GM19452 (cell line): ENCODE results near the gene DESI1.
"Not testable (repeated sequence)": the region's sequence is repeated elsewhere in the genome, so short reads cannot be mapped to it uniquely, and the experiment has no call there.

Source experiments
- ATAC-seq: cut with Tn5 transposase; IDR thresholded peaks from one replicate; pipeline ENCODE4 v1.9.1; 2021; ENCODE audit not compliant: unreplicated experiment

Gene DESI1

DNA sequence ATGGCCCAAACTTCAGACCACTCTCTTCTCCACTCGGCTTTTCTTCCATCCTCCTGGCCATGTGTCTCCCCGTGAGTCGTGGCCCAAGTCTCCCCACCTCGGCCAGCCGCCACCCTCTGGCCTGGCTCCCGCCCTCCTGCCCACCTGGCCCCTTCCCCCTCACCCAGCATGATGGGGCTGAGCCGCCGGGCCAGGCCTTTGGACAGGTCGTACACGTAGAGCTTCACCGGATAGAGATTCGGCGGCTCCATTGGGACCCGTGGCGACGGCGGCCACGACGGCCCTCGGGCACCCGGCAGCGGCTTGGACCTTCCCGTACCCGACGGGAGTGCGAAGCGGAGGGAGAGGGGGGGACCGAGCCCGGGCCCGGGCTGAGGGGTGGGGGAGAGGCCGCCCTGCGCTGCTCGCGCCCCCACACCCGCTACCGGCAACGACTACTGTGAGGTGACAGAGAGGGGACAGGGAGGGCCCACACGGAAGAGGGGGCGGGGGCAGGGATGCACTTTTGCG is at the start of gene DESI1:
TSS of gene DESI1 (minus strand) at position 455 of the 510 bp plus-strand sequence. CDS start at position 251, 204 bp downstream.
- ATAC-seq, result peak; percentile 21

DNA sequence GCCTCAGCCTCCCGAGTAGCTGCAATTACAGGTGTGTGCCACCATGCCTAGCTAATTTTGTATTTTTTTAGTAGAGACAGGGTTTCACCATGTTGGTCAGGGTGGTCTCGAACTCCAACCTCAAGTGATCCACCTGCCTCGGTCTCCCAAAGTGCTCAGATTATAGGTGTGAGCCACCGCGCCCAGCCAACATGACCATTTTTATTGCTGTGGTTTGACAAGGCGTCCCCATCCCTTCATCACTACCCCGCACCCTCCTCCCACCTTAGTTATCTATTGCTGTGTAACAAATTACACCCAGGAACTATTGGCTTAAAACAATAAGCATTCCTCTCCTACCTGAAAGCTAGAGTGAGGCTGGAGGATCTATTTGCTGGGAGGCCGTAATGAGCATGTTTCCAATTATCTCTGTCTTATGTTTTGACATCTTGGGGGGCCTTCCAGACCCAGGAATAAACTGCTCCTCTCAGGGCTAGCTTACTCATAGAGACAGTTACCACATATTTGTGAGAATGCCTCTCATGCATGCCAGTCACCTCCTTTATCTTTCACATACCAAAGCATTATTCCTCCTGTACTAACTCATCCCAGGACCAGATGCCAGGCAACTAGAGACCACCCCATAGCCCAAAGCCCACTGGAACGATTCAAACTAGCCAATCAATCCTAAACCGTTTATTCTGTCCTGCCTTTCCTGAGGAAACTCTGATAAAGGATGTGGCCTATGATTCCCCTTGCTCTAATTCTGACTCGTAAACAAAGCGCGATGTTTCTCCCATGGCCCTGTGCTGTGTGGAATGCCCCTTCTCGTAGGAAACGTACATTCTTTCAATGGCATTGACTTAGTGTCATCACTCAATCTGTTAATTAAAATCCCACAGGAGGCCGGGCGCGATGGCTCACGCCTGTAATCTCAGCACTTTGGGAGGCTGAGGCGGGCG is 48.4 kb upstream of the DESI1 start:
- no peak for ATAC-seq

- no peak for ATAC-seq
Observed at GRCh38 chr22:41664951-41665350, 44.1 kb upstream of the DESI1 start.

DNA sequence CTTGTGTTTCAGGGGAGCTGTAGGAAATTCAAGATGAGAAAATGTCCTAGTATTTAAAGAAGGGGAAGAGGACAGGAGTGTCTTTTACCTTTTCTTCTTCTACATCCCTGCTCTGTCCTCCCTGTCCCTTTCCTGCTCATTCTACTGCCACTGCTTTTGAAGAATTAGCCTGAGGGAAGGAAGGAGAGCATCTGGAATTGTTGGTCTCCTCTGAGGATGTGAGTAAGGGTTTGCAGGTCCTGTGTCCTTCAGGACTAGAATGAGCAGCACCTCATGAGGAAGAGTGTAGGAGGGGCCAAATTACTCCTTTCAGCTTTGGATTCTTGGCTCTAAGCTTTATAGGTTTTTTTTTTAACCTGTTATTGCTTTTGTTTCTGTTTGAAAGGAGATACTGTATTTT is 43.6 kb upstream of the DESI1 start:
- ATAC-seq, result no peak

GRCh38 chr22:41663594-41663993 is 42.8 kb upstream of the DESI1 start:
- ATAC-seq, result not testable (repeated sequence)

DNA sequence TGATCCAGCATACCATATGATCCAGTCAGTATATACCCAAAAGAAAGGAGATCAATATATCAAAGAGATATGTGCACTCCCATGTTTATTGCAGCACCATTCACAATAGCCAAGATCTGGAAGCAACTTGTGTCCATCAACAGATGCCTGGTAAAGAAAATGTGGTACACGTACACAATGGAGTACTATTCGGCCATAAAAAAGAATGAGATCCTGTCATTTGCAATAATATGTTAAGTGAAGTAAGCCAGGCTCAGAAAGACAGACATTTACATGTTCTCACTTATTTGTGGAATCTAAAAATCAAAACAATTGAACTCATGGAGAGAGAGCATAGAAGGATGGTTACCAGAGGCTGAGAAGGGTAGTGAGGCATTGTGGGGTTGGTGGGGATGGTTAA is 40.9 kb upstream of the DESI1 start:
- no peak for ATAC-seq

DNA sequence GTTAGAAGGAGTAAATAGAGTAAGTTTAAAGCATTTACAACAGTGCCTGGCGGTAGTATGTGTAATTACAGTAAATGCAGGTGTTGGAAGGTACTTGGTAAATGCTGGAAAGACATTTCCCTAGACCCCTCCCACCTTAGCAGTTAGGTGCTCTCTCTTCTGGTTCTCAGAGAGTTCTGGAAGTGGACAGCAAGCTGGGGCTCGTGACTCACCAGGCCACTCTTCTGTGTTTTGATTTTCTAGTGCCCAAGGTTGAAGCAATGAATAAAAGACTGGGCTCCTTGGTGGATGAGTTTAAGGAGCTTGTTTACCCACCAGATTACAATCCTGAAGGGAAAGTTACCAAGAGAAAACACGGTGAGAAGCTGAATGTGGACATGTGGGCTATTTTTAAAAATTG is 40.2 kb upstream of the DESI1 start:
- ATAC-seq, result no peak

DNA sequence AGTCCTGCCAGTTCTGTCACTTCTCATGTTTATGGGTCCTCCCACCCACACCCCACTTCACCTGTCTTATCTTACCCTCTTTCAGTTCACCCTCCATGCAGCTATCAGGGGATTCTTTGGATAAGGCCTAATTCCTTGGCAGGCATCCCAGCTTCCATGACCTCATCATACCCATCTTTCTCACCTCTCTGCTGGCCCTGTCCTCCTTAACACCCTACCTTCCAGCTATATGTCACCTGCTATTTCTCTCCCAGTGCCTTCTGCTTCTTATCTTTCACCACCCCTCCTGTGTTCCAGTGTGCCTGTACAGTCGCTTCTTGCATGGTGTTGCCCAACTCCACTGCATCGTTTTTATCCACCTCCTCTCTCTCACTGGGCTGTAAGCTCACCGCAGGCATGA is 39.6 kb upstream of the DESI1 start:
- ATAC-seq, result no peak

DNA sequence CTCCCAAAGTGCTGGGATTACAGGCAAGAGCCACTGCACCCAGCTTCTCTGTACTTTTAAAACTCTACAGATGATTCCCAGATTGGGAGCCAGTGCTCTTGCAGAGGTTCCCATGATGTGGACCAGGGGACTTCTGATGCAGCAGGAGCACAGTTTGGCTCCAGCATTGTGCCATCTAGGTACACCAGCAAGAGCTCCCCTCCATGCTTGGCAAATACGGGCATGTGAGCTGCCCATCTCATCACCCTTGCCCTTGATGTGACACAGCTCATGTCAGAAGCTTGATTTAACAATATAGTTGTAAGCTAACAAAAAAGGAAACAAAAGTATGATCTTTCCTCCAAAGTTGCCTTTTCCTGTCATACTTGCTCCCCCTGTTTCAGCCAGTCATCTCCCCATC is 39.1 kb upstream of the DESI1 start:
- ATAC-seq, result no peak

- no peak for ATAC-seq
Observed at GRCh38 chr22:41658869-41659268, 38.0 kb upstream of the DESI1 start.

DNA sequence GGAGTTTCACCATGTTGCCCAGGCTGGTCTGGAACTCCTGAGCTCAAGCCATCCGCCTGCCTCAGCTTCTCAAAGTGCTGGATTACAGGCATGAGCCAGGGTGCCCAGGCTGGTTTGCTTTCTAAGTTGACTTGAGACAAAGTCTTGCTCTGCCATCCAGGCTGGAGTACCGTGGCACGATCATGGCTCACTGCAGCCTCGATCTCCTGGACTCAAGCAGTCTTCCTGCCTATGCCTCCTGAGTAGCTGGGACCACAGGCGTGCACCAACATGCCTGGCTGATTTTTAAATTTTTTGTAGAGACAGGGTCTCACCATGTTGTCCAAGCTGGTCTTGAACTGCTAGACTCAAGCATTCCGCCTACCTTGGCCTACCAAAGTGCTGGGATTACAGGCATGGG is 36.9 kb upstream of the DESI1 start:
- no peak for ATAC-seq

DNA sequence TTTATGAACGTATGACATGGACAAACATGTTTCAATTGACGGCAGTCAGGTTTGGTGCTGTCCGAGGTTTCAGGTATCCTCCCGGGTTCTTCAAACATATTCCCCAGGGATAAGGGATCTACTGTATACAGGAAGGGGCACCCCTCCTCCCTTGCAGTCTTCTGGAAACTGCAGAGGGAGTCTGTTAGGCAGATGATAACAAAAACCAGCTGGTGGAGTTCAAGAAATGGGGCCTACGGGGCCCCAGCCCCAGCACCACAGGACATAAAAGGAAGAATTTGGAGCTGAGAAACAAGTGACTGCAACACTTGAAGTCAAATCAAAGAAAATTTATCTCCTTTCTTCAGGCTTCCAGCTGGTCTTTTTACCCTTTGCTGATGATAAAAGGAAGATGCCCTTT is 35.7 kb upstream of the DESI1 start:
- ATAC-seq, result no peak

GRCh38 chr22:41654322-41654721 is 33.5 kb upstream of the DESI1 start:
- ATAC-seq, result no peak

DNA sequence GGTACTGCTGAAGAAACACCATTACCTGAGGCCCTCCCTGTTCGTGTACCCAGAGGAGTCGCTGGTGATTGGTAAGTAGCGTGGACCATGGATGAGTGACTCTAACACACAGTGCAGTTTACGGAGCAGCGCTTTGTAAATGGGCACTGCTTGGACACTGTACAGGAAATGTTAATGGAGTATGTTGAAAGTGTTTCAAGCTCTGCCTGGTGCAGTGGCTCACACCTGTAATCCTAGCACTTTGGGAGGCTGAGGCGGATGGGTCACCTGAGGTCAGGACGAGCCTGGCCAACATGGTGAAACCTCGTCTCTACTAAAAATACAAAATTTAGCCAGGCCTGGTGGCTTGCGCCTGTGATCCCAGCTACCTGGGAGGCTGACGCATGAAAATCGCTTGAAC is 30.0 kb upstream of the DESI1 start:
- no peak for ATAC-seq

DNA sequence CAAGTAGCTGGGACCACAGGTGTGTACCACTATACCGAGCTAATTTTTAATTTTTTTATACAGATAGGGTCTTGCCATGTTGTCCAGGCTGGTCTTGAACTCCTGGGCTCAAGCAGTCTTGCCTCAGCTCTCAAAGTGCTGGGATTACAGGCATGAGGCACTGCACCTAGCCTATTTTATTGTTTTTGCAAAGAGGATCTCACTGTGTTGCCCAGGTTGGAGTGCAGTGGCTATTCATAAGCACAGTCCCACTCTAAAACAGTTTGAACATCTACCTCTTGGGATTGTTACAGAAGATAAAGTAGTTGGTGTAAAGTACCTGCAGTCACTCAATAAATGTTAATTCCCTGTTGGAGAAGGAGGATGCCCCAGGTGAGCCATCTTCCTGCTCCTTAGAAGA is 29.4 kb upstream of the DESI1 start:
- ATAC-seq, result no peak

DNA sequence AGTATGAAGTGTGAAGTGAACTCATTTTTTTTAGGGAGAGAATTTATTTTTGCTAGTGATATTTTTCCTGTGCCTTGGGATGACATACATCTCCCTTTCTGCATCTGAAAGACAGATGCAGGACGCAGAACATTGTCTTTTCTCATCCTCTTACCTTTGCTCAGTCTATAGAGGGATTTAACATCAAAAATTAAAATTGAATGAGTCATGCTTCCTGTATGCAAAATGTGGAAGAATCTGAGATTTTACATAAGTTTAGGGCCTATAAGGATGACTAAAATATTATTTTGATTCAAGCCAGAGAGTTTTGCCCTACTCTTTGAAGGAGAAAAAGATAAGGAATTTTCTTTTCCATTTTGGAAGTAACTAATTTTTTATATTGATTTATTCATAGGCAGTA is 27.6 kb upstream of the DESI1 start:
- no peak for ATAC-seq

- no peak for ATAC-seq
Observed at GRCh38 chr22:41647771-41648170, 26.9 kb upstream of the DESI1 start.

- no peak for ATAC-seq
Observed at GRCh38 chr22:41642331-41643110, 21.7 kb upstream of the DESI1 start.

DNA sequence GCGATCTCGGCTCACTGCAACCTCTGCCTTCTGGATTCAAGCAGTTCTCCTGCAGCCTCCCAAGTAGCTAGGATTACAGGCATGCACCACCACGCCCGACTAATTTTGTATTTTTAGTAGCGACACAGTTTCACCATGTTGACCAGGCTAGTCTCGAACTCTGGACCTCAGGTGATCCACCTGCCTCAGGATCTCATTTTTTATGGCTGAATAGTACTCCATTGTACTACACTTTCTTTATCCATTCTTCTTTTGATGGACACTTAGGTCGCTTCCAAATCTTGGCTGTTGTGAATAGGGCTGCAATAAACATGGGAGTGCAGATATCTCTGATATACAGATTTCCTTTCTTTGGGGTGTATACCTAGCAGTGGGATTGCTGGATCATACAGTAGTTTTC is 21.0 kb upstream of the DESI1 start:
- no peak for ATAC-seq

- no peak for ATAC-seq
Observed at GRCh38 chr22:41638748-41639147, 17.9 kb upstream of the DESI1 start.

DNA sequence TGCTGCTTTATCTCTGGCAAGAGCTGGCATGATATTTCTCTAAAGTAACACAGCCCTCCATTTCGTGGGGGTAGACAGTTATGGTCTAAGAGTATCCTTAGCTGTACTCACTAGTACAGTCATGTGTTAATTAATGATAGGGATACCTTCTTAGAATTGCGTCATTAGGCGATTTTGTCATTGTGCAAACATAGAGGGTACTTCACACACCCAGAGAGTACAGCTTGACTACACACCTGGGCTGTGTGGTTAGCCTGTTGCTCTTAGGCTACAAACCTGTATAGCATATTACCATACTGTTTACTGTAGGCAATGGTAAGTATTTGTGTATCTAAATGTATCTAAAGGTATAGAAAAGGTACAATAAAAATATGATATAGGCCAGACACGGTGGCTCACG is 17.3 kb upstream of the DESI1 start:
- ATAC-seq, result no peak

DNA sequence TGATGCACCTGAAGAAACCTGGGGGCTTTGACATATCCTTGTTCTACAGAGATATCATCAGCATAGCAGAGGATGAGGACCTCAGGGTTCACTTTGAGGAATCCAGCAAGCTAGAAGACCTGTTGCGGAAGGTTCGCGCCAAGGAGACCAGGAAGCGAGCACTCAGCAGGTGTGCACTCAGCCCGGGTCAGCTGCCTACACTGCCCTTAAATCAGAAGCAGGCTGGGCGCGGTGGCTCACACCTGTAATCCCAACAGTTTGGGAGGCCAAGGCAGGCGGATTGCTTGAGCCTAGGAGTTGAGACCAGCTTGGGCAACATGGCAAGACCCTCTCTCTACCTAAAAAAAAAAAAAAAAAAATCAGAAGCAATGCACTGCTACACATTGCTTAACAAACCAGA is 16.8 kb upstream of the DESI1 start:
- not testable (repeated sequence) for ATAC-seq
